HUES48 (cell line): ENCODE data around the gene PCDHB6.
A peak's percentile ranks its signal among the peaks of the same experiment; 100 is the strongest.
"Not testable (repeated sequence)": the region's sequence is repeated elsewhere in the genome, so short reads cannot be mapped to it uniquely, and the experiment has no call there.

Experiments used
- H3K27ac ChIP-seq: one replicate; pipeline ENCODE4 v1.7.0; 2013; ENCODE audit warnings: low read depth, low read length, inconsistent platforms
- H3K27me3 ChIP-seq: 2 replicates; pipeline ENCODE4 v1.6.1; 2013; ENCODE audit warnings: mild to moderate bottlenecking, low read length; ENCODE audit not compliant: control insufficient read depth, insufficient read depth
- H3K36me3 ChIP-seq: 2 replicates; pipeline ENCODE4 v1.6.1; 2013; ENCODE audit warnings: low read length; ENCODE audit not compliant: control insufficient read depth, insufficient read depth
- H3K4me1 ChIP-seq: 2 replicates; pipeline ENCODE4 v1.6.1; 2013; ENCODE audit warnings: mild to moderate bottlenecking, low read length; ENCODE audit not compliant: control insufficient read depth, insufficient read depth
- H3K4me3 ChIP-seq: 2 replicates; pipeline ENCODE4 v1.5.1; 2013; ENCODE audit warnings: mild to moderate bottlenecking, low read depth, low read length
- H3K9ac ChIP-seq: 2 replicates; pipeline ENCODE4 v1.6.1; 2013; ENCODE audit warnings: mild to moderate bottlenecking, low read depth, low read length, moderate library complexity
- H3K9me3 ChIP-seq: 2 replicates; pipeline ENCODE4 v1.6.1; 2013; ENCODE audit warnings: low read length; ENCODE audit not compliant: control insufficient read depth, insufficient read depth

The PCDHB6 gene

DNA sequence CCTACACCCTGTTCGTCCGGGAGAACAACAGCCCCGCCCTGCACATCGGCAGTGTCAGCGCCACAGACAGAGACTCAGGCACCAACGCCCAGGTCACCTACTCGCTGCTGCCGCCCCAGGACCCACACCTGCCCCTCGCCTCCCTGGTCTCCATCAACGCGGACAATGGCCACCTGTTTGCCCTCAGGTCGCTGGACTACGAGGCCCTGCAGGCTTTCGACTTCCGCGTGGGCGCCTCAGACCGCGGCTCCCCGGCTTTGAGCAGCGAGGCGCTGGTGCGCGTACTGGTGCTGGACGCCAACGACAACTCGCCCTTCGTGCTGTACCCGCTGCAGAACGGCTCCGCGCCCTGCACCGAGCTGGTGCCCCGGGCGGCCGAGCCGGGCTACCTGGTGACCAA, 38.8 kb downstream of the PCDHB6 start:
- H3K9ac ChIP-seq, H3K9me3 ChIP-seq, H3K36me3 ChIP-seq, H3K4me1 ChIP-seq, H3K4me3 ChIP-seq, H3K27ac ChIP-seq: not testable (repeated sequence)
- peaks cover 12% of the 10 kb centered on the region for H3K27me3 ChIP-seq

DNA sequence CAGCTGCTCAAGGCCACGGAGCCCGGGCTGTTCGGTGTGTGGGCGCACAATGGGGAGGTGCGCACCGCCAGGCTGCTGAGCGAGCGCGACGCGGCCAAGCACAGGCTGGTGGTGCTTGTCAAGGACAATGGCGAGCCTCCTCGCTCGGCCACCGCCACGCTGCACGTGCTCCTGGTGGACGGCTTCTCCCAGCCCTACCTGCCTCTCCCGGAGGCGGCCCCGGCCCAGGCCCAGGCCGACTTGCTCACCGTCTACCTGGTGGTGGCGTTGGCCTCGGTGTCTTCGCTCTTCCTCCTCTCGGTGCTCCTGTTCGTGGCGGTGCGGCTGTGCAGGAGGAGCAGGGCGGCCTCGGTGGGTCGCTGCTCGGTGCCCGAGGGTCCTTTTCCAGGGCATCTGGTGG, 39.3 kb downstream of the PCDHB6 start:
- not testable (repeated sequence) for H3K27ac ChIP-seq, H3K9ac ChIP-seq, H3K9me3 ChIP-seq, H3K36me3 ChIP-seq, H3K4me1 ChIP-seq, H3K4me3 ChIP-seq
- peaks cover 13% of the 10 kb centered on the region for H3K27me3 ChIP-seq

DNA sequence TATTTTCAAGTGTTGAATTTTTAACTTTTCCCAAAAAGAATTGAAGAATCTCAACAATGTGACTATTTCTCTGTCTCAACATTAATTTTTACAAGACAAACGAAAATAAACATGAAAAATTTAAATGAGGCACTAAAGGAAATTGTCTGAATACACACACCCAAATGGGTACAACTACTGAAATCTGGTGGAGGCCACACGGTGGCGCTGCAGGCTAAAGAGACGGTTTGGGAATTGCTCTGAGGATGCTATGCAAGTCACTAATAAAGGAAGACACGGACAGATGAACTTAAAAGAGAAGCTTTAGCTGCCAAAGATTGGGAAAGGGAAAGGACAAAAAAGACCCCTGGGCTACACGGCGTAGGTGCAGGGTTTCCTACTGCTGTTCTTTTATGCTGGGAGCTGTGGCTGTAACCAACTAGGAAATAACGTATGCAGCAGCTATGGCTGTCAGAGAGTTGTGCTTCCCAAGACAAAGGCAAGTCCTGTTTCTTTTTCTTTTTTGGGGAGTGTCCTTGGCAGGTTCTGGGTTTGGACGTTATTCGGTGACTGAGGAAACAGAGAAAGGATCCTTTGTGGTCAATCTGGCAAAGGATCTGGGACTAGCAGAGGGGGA, 42.4 kb downstream of the PCDHB6 start, which contains the start of gene PCDHB10:
Gene PCDHB10 (plus strand): TSS at position 244 of the 616 bp plus-strand sequence. CDS start 200 bp downstream, at position 444.
- peaks cover 6% of the 10 kb centered on the region for H3K9me3 ChIP-seq
- peaks cover 23% of the 10 kb centered on the region for H3K27me3 ChIP-seq
- H3K36me3 ChIP-seq, result no peaks in the 10 kb centered on the region
- no peak within 1 kb of the TSS for H3K9ac ChIP-seq
- no peaks in the 10 kb centered on the region for H3K4me1 ChIP-seq
- peak within 1 kb of the TSS; percentile 55 for H3K4me3 ChIP-seq
- no peak within 1 kb of the TSS for H3K27ac ChIP-seq

DNA sequence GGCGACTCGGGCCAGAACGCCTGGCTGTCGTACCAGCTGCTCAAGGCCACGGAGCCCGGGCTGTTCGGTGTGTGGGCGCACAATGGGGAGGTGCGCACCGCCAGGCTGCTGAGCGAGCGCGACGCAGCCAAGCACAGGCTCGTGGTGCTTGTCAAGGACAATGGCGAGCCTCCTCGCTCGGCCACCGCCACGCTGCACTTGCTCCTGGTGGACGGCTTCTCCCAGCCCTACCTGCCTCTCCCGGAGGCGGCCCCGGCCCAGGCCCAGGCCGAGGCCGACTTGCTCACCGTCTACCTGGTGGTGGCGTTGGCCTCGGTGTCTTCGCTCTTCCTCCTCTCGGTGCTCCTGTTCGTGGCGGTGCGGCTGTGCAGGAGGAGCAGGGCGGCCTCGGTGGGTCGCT, 44.5 kb downstream of the PCDHB6 start:
- H3K36me3 ChIP-seq, H3K9ac ChIP-seq, H3K9me3 ChIP-seq, H3K4me3 ChIP-seq, H3K4me1 ChIP-seq, H3K27ac ChIP-seq: not testable (repeated sequence)
- H3K27me3 ChIP-seq, result peaks cover 23% of the 10 kb centered on the region

DNA sequence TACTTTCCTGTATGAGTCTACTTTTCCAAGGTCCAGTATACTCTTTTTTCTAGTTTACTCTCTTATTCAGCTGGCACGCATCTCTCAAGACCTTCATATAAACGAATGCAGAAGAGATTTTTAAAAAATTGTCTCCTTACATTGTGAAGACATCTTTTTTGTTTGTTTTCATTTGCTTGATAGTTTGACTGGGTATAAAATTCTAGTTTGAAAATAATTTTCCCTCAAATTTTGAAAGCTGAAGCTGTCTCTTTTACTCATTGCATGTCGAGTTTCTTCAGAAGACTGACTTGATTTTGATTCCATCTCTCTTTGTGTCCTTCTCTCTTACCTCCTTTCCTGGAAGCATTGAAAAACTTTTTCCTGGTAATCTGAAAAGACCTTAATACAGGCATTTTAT, 46.5 kb downstream of the PCDHB6 start:
- H3K27me3 ChIP-seq, result peaks cover 33% of the 10 kb centered on the region
- H3K9me3 ChIP-seq, result peaks cover 6% of the 10 kb centered on the region
- H3K9ac ChIP-seq, result no peak overlapping the region
- H3K4me1 ChIP-seq, result no peaks in the 10 kb centered on the region
- no peak overlapping the region for H3K27ac ChIP-seq
- no peak overlapping the region for H3K4me3 ChIP-seq
- H3K36me3 ChIP-seq, result no peaks in the 10 kb centered on the region

DNA sequence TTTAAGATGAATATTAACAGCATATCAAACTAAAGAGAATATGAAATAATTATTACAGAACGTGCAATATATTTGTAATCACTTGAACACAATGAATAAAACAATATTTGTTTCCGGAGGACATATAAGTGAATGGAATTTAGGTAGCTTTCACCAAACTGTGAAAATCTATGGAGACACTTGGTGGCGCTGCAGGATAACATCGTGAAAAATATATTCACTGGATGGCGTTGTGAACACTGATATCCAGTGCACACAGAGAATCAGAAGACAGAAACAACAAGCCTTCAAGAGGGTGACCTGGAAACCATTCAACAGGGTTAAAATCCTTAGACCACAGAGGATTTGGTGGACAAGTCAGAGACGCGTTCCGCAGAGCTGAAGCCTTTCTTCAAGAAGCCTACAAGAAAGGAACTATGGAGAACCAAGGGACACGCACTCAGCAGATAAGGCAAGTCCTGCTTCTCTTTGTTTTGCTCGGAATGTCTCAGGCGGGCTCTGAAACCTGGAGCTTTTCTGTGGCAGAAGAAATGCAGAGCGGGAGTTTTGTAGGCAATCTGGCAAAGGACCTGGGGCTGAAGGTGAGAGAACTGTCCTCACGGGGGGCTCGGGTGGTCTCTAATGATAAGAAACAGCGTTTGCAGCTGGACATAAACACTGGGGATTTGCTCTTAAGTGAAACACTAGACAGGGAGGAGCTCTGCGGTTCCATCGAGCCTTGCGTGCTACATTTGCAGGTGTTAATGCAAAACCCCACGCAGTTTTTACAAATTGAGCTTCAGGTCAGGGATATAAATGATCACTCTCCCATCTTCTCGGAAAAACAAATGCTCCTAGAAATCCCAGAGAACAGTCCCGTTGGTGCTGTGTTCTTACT, 49.7 kb downstream of the PCDHB6 start, which contains the start of gene PCDHB11:
Gene PCDHB11 (plus strand): TSS at position 269 of the 877 bp plus-strand sequence. CDS start 148 bp downstream, at position 417.
- no peak within 1 kb of the TSS for H3K27ac ChIP-seq

DNA sequence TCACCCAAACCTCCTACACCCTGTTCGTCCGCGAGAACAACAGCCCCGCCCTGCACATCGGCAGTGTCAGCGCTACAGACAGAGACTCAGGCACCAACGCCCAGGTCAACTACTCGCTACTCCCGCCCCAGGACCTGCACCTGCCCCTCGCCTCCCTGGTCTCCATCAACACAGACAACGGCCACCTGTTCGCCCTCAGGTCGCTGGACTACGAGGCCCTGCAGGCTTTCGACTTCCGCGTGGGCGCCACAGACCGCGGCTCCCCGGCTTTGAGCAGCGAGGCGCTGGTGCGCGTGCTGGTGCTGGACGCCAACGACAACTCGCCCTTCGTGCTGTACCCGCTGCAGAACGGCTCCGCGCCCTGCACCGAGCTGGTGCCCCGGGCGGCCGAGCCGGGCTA, 51.3 kb downstream of the PCDHB6 start:
- H3K4me1 ChIP-seq, H3K9ac ChIP-seq, H3K9me3 ChIP-seq, H3K36me3 ChIP-seq, H3K4me3 ChIP-seq, H3K27ac ChIP-seq: not testable (repeated sequence)
- peaks cover 10% of the 10 kb centered on the region; the same call in 1 of the 2 replicates for H3K27me3 ChIP-seq

More for the DNA sequence above, 49.7 kb downstream of the PCDHB6 start, which contains the start of gene PCDHB11:
- no peak within 1 kb of the TSS for H3K4me3 ChIP-seq
- peaks cover 6% of the 10 kb centered on the region for H3K9me3 ChIP-seq
- no peaks in the 10 kb centered on the region for H3K4me1 ChIP-seq
- no peaks in the 10 kb centered on the region for H3K36me3 ChIP-seq
- no peak within 1 kb of the TSS for H3K9ac ChIP-seq
- H3K27me3 ChIP-seq, result peaks cover 19% of the 10 kb centered on the region

DNA sequence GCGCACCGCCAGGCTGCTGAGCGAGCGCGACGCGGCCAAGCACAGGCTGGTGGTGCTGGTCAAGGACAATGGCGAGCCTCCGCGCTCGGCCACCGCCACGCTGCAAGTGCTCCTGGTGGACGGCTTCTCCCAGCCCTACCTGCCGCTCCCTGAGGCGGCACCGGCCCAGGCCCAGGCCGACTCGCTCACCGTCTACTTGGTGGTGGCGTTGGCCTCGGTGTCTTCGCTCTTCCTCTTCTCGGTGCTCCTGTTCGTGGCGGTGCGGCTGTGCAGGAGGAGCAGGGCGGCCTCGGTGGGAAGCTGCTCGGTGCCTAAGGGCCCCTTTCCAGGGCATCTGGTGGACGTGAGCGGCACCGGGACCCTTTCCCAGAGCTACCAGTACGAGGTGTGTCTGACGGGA, 51.8 kb downstream of the PCDHB6 start:
- not testable (repeated sequence) for H3K4me1 ChIP-seq, H3K4me3 ChIP-seq, H3K9me3 ChIP-seq, H3K27ac ChIP-seq, H3K36me3 ChIP-seq, H3K9ac ChIP-seq
- peaks cover 10% of the 10 kb centered on the region; the same call in 1 of the 2 replicates for H3K27me3 ChIP-seq
